ENCODE data around the gene DHX32.

The DHX32 gene

GRCh38 chr10:125792342-125793300 is 88.5 kb downstream of the DHX32 start:
- H3K79me2 ChIP-seq (ENCODE audit: low read length) = no peaks in the 10 kb centered on the region
- H3K27me3 ChIP-seq (ENCODE audit: low read depth, low read length) = no peaks in the 10 kb centered on the region
- peaks cover 3% of the 10 kb centered on the region for H3K36me3 ChIP-seq (replicated peaks; ENCODE audit: low read depth, low read length)
- H3K4me1 ChIP-seq (ENCODE audit: low read length) = no peaks in the 10 kb centered on the region
- H3K4me2 ChIP-seq (ENCODE audit: low read length) = no peak overlapping the region
- TF ChIP-seq CTCF (IDR thresholded peaks at IDR 0.05; ENCODE audit: low read depth, low read length) (no peak), EZH2phosphoT487 (IDR thresholded peaks at IDR 0.05; ENCODE audit: low read depth) (no peak)
- no peak overlapping the region for H3K27ac ChIP-seq (ENCODE audit: low read length)
- no peaks in the 10 kb centered on the region for H3K9me3 ChIP-seq (ENCODE audit: insufficient read depth, low read length)
- no peak overlapping the region for H2AFZ ChIP-seq (ENCODE audit: low read depth, low read length)
- H3K9ac ChIP-seq (ENCODE audit: low read length) = no peak overlapping the region
- no peaks in the 10 kb centered on the region for H4K20me1 ChIP-seq (ENCODE audit: insufficient read depth, low read length)
- H3K4me3 ChIP-seq (ENCODE audit: low read length) = no peak overlapping the region

GRCh38 chr10:125788156-125789034 is 92.7 kb downstream of the DHX32 start:
- TF ChIP-seq EZH2phosphoT487 (IDR thresholded peaks at IDR 0.05; ENCODE audit: low read depth) (no peak), CTCF (IDR thresholded peaks at IDR 0.05; ENCODE audit: low read depth, low read length) (no peak)
- Histone ChIP-seq H3K9ac (ENCODE audit: low read length) (no peak overlapping the region), H4K20me1 (ENCODE audit: insufficient read depth, low read length) (no peaks in the 10 kb centered on the region), H3K9me3 (ENCODE audit: insufficient read depth, low read length) (no peaks in the 10 kb centered on the region), H3K27me3 (ENCODE audit: low read depth, low read length) (no peaks in the 10 kb centered on the region), H3K27ac (ENCODE audit: low read length) (no peak overlapping the region), H2AFZ (ENCODE audit: low read depth, low read length) (no peak overlapping the region), H3K4me2 (ENCODE audit: low read length) (no peak overlapping the region), H3K4me1 (ENCODE audit: low read length) (peaks cover 29% of the 10 kb centered on the region), H3K79me2 (ENCODE audit: low read length) (no peaks in the 10 kb centered on the region), H3K4me3 (ENCODE audit: low read length) (no peak overlapping the region), H3K36me3 (replicated peaks; ENCODE audit: low read depth, low read length) (peaks cover 3% of the 10 kb centered on the region)
